ENCODE data around the gene SBSN.

SBSN gene

DNA sequence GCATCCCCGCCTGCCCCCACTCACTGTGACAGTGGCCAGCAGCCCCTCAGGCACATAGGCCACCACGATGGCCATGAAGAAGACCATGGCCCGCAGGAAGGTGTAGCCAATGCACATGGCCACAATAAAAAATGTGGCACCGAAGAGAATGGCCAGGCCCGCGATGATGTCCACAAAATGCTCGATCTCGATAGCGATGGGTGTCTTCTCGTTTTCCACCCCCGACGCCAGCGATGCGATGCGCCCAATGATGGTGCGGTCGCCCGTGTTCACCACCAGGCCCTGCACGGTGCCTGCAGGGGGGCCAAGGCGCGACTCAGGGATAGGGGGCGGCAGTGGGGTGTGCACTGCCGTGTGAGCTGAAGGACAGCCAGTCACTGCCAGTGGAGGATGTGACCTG lies 31.7 kb upstream of the SBSN start:
- no peak overlapping the region for H3K4me3 ChIP-seq (ENCODE audit: low read depth, low read length)
- H3K36me3 ChIP-seq, result no peaks in the 10 kb centered on the region
- H3K27ac ChIP-seq, result no peak overlapping the region
- H3K9me3 ChIP-seq (ENCODE audit: severe bottlenecking), result peaks cover 3% of the 10 kb centered on the region
- TF ChIP-seq, protein P1, sequence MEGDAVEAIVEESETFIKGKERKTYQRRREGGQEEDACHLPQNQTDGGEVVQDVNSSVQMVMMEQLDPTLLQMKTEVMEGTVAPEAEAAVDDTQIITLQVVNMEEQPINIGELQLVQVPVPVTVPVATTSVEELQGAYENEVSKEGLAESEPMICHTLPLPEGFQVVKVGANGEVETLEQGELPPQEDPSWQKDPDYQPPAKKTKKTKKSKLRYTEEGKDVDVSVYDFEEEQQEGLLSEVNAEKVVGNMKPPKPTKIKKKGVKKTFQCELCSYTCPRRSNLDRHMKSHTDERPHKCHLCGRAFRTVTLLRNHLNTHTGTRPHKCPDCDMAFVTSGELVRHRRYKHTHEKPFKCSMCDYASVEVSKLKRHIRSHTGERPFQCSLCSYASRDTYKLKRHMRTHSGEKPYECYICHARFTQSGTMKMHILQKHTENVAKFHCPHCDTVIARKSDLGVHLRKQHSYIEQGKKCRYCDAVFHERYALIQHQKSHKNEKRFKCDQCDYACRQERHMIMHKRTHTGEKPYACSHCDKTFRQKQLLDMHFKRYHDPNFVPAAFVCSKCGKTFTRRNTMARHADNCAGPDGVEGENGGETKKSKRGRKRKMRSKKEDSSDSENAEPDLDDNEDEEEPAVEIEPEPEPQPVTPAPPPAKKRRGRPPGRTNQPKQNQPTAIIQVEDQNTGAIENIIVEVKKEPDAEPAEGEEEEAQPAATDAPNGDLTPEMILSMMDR (IDR thresholded peaks at IDR 0.05; ENCODE audit: low read depth, low read length), result no peak
- DNase-seq, result no peak
- H3K27me3 ChIP-seq (ENCODE audit: insufficient read depth, low read depth, severe bottlenecking), result no peaks in the 10 kb centered on the region

DNA sequence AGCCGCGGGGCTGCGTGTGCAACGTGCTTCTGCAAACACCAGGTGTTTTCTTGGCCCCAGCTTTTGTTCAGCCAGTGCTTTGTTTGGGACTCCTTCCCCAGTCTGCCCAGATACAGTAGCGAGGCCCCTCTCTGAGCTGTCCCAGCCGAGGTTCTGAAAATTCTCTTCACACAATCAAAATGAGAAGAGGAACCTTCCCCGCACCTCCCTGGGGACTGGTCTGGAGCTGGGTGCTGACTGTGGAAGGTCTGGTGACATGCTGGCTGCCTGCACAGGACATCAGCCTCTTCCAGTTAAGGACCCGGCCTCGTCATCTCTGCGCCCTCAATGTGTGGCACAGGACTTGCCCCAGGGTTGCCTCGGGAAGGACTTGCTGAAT lies 31.2 kb upstream of the SBSN start:
- no peaks in the 10 kb centered on the region for H3K36me3 ChIP-seq
- H3K9me3 ChIP-seq (ENCODE audit: severe bottlenecking), result peaks cover 3% of the 10 kb centered on the region
- no peak overlapping the region for H3K4me3 ChIP-seq (ENCODE audit: low read depth, low read length)
- TF ChIP-seq, protein P1 (IDR thresholded peaks at IDR 0.05; ENCODE audit: low read depth, low read length), result no peak
- no peaks in the 10 kb centered on the region for H3K27me3 ChIP-seq (ENCODE audit: insufficient read depth, low read depth, severe bottlenecking)
- DNase-seq, result no peak
- H3K27ac ChIP-seq, result no peak overlapping the region

DNA sequence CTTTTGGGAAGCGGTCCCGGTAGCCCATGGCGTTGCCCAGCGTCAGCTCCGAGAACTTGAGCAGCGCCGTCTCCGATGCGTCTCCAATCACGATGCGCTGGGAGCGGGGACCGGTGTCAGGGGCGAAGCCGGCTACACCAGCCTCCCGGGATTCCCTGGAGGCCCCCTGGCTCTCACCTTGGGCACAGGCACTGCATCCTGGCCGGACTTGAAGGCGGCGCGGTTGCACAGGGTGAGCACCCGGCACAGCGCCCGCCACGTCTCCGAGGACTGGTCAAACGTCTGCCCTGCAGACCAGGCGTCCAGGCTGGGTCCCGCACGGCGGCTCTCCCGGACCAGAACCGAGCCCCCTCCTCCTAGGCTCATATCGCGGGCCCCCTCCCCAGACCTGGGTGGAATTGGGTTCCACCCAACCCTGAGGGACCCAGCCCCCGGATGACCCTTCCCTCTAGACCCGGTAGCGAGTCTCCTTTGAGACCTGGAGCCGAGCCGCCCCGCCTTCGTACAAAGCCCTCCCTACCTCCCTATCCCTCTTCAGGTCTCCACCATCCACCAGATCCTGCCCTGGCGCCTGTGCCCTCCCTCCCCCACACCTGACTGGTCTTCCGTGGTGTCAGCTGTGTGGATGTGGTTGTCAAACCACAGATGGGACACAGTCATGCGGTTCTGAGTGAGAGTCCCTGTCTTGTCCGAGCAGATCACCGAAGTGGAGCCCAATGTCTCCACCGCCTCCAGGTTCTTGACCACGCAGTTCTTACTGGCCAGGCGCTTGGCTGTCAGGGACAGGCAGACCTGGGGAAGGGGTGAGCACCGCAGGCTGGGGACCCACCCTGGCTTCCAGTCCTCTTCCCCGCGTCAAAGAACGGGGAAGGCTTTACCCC lies 30.5 kb upstream of the SBSN start:
- Histone ChIP-seq H3K27ac (no peak overlapping the region), H3K27me3 (ENCODE audit: insufficient read depth, low read depth, severe bottlenecking) (no peaks in the 10 kb centered on the region), H3K36me3 (no peaks in the 10 kb centered on the region), H3K9me3 (ENCODE audit: severe bottlenecking) (peaks cover 3% of the 10 kb centered on the region), H3K4me3 (ENCODE audit: low read depth, low read length) (peak overlapping the region; percentile 48; the same call in 1 of the 2 replicates)
- TF ChIP-seq, protein P1 (IDR thresholded peaks at IDR 0.05; ENCODE audit: low read depth, low read length), result no peak
- no peak for DNase-seq

DNA sequence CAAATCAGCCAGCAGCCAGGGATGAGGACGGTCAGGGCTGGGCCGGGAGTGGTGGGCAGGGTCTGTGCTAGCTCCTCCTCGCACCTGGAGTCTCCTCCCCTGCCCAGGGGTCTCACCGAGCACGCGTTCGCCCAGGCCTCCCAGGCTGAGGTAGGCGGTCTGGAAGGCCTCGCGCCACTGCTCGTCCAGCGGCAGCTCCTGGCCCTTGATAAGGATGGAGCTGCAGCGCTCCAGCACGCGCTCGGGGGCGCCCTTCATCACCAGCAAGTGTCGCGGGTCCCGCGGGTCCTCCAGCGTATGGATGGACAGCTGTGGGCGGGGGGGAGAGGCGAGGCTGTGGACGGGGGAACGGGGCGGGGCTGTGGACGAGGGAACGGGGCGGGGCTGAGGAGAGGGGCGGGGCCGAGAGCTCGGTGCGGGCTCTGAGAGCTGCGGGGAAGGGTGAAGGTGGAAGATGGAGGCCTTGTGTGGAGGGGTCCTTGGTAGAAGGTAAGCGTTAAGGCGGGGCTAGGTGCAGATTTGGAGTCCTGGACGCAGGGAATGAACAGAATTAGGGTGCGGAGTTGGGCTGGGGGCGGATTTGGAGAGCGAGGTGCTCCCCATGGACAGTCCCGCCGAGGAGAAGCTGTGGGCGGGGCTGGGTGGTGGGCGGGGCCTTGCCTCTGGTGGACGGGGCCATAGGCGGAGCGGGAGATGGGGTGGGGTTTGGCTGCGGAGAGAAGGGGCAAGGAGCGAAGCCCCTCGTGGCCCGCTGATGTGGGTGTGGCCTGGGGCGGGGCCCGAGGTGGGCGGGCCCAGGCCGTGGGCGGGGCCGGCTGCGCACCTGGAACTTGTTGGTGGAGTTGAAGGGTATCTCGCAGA lies 29.7 kb upstream of the SBSN start:
- Histone ChIP-seq H3K9me3 (ENCODE audit: severe bottlenecking) (peaks cover 3% of the 10 kb centered on the region), H3K27ac (no peak overlapping the region), H3K27me3 (ENCODE audit: insufficient read depth, low read depth, severe bottlenecking) (no peaks in the 10 kb centered on the region), H3K4me3 (ENCODE audit: low read depth, low read length) (peak overlapping the region; percentile 48), H3K36me3 (no peaks in the 10 kb centered on the region)
- TF ChIP-seq, protein P1 (IDR thresholded peaks at IDR 0.05; ENCODE audit: low read depth, low read length), result peak; percentile 44
- peak; percentile 93 for DNase-seq

DNA sequence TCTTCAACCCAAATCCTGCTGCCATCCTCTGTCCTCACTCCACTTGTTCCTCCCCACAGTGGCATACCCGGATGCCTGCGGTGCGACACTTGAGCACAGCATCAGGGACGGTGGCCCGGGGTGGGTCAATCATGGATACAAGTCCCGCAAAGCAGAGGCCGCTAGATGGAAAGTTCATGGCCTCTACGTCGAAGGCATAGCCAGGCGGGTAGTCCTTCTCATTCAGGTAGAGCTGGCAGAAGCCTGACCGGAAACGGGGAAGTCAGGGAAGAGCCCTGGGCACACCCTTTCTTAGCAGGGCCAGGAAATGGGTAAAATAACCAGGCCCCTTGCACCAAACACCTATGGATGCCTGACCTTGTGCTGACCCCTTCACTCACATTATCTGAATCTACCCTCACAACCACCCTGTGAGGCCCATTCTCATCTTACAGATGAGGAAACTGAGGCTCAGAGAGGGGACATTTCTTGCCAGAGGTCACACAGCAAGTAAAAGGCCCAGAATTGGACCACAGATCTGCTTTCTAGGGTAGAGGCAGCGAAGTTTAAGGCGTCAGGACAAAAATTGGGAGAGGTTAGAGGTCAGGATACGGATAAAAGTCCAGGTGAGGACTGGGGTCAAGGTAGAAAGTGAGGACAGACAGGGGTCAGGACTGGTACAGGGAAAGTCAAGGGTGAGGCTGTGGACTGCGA lies 28.9 kb upstream of the SBSN start:
- no peaks in the 10 kb centered on the region for H3K27me3 ChIP-seq (ENCODE audit: insufficient read depth, low read depth, severe bottlenecking)
- peaks cover 3% of the 10 kb centered on the region for H3K9me3 ChIP-seq (ENCODE audit: severe bottlenecking)
- H3K36me3 ChIP-seq, result no peaks in the 10 kb centered on the region
- TF ChIP-seq, protein P1 (IDR thresholded peaks at IDR 0.05; ENCODE audit: low read depth, low read length), result no peak
- H3K4me3 ChIP-seq (ENCODE audit: low read depth, low read length), result peak overlapping the region; percentile 48
- no peak for DNase-seq
- no peak overlapping the region for H3K27ac ChIP-seq
